Endodermal cell (in vitro differentiated cells): ENCODE data around the gene SSTR1. TPM values are rescaled to one million over a fixed set of nuclear protein-coding genes. Genes with fewer than 3 reads are reported as not detected.
A peak's percentile ranks its signal among the peaks of the same experiment; 100 is the strongest.

Experiments
- DNase-seq: peaks from one replicate; pipeline ENCODE4 v3.0.0-alpha.2; 2017
- H3K27ac ChIP-seq: 2 replicates; pipeline ENCODE4 v1.5.1; 2013; ENCODE audit warnings: mild to moderate bottlenecking, low read depth, low read length, moderate library complexity
- H3K27me3 ChIP-seq: 2 replicates; pipeline ENCODE4 v1.6.1; 2013; ENCODE audit warnings: mild to moderate bottlenecking, low read length, moderate library complexity; ENCODE audit not compliant: insufficient read depth, control insufficient read depth, poor library complexity, severe bottlenecking
- H3K36me3 ChIP-seq: 2 replicates; pipeline ENCODE4 v1.7.0; 2013; ENCODE audit warnings: mild to moderate bottlenecking, low read length, moderate library complexity; ENCODE audit not compliant: control insufficient read depth, insufficient read depth
- H3K4me1 ChIP-seq: one replicate; pipeline ENCODE4 v1.7.0; 2013; ENCODE audit warnings: low read length; ENCODE audit not compliant: control insufficient read depth, insufficient read depth
- H3K4me3 ChIP-seq: 2 replicates; pipeline ENCODE4 v1.5.1; 2013; ENCODE audit warnings: mild to moderate bottlenecking, low read length, moderate library complexity
- H3K9ac ChIP-seq: 2 replicates; pipeline ENCODE4 v1.6.1; 2013; ENCODE audit warnings: mild to moderate bottlenecking, low read length, moderate library complexity; ENCODE audit not compliant: poor library complexity, severe bottlenecking; ENCODE audit errors: extremely low read depth
- H3K9me3 ChIP-seq: 2 replicates; pipeline ENCODE4 v1.6.1; 2013; ENCODE audit warnings: mild to moderate bottlenecking, low read length, moderate library complexity; ENCODE audit not compliant: control insufficient read depth
- H3K27ac Mint-ChIP-seq: 2 replicates; pipeline ENCODE4 v1.8.0; 2020; ENCODE audit warnings: mixed read lengths
- H3K27me3 Mint-ChIP-seq: 2 replicates; pipeline ENCODE4 v1.8.0; 2021; ENCODE audit warnings: mild to moderate bottlenecking, mixed read lengths; ENCODE audit not compliant: insufficient read depth
- H3K36me3 Mint-ChIP-seq: 2 replicates; pipeline ENCODE4 v1.8.0; 2020; ENCODE audit warnings: low read depth, mixed read lengths
- H3K4me1 Mint-ChIP-seq: 2 replicates; pipeline ENCODE4 v1.8.0; 2020; ENCODE audit warnings: mixed read lengths
- H3K4me3 Mint-ChIP-seq: 2 replicates; pipeline ENCODE4 v1.8.0; 2020; ENCODE audit warnings: mild to moderate bottlenecking, moderate library complexity, mixed read lengths
- H3K9me3 Mint-ChIP-seq: 2 replicates; pipeline ENCODE4 v1.8.0; 2020; ENCODE audit warnings: mild to moderate bottlenecking, mixed read lengths
- CTCF ChIP-seq: fragments of 200-600 bp; sonication (generic); conservative IDR thresholded peaks from 2 replicates; pipeline ENCODE4 v1.5.0; 2021; ENCODE audit warnings: antibody characterized with exemption, mild to moderate bottlenecking
- WGBS, 2 experiments: methylation state at CpG; one replicate each; pipeline versions ENCODE4 v1.1.5 to v1.1.7; 2013; ENCODE audit warnings: missing lambda C conversion rate in 2 of 2, mixed read lengths in 1 of 2; ENCODE audit not compliant: insufficient coverage in 1 of 2, insufficient read length in 1 of 2; 5-methylcytosine and 5-hydroxymethylcytosine counted together
- total RNA-seq, 2 donors: library from RNA; stranded (reverse); fragmentation: NEBNext Ultra II Directional in 1 of 2; extraction: Animal tissue kit (Norgen Biotek cat#: 25700) in 1 of 2; gene quantifications; 2 replicates in 1 of 2; 3 replicates in 1 of 2; pipeline ENCODE4 v1.2.1, GENCODE V29; 2021

The SSTR1 gene
- total RNA-seq, 2 donors from 2014 or later = 0.69 to 1.2 TPM

- Histone ChIP-seq H3K4me1 (no peaks in the 10 kb centered on the region), H3K9ac (no peak overlapping the region), H3K36me3 (no peaks in the 10 kb centered on the region), H3K27ac (no peak overlapping the region), H3K27me3 (no peaks in the 10 kb centered on the region), H3K4me3 (no peak overlapping the region), H3K9me3 (no peaks in the 10 kb centered on the region)
- Mint-ChIP-seq H3K27ac (peak overlapping the region; percentile 42), H3K9me3 (no peaks in the 10 kb centered on the region), H3K4me3 (peak overlapping the region; percentile 17), H3K4me1 (peaks cover 33% of the 10 kb centered on the region), H3K36me3 (peaks cover 37% of the 10 kb centered on the region), H3K27me3 (no peaks in the 10 kb centered on the region)
- TF ChIP-seq CTCF = peak; percentile 85
- DNase-seq = no peak
These were observed 10.5 kb upstream of the SSTR1 start for GRCh38 chr14:38197001-38197783.

GRCh38 chr14:38197784-38198335 lies 9.8 kb upstream of the SSTR1 start:
- H3K27ac Mint-ChIP-seq = no peak overlapping the region

GRCh38 chr14:38198425-38198824 lies 9.3 kb upstream of the SSTR1 start:
- Histone ChIP-seq H3K9ac (no peak overlapping the region), H3K9me3 (no peaks in the 10 kb centered on the region), H3K36me3 (no peaks in the 10 kb centered on the region), H3K27me3 (no peaks in the 10 kb centered on the region), H3K27ac (no peak overlapping the region), H3K4me3 (no peak overlapping the region), H3K4me1 (no peaks in the 10 kb centered on the region)
- no peak for DNase-seq
- peaks cover 37% of the 10 kb centered on the region for H3K4me1 Mint-ChIP-seq
- H3K27ac Mint-ChIP-seq = no peak overlapping the region
- no peaks in the 10 kb centered on the region for H3K9me3 Mint-ChIP-seq
- H3K36me3 Mint-ChIP-seq = peaks cover 27% of the 10 kb centered on the region
- H3K4me3 Mint-ChIP-seq = no peak overlapping the region
- no peaks in the 10 kb centered on the region for H3K27me3 Mint-ChIP-seq
- WGBS, 2 experiments = 84 to 92% methylated on average over 3 to 4 of the region's 4 CpGs
- no peak for TF ChIP-seq CTCF

More at GRCh38 chr14:38197784-38198335, 9.8 kb upstream of the SSTR1 start:
- Histone ChIP-seq H3K36me3 (no peaks in the 10 kb centered on the region), H3K4me1 (no peaks in the 10 kb centered on the region), H3K27ac (no peak overlapping the region), H3K27me3 (no peaks in the 10 kb centered on the region), H3K9me3 (no peaks in the 10 kb centered on the region), H3K9ac (no peak overlapping the region), H3K4me3 (no peak overlapping the region)
- peaks cover 32% of the 10 kb centered on the region for H3K36me3 Mint-ChIP-seq
- 83% methylated on average over 2 of the region's 2 CpGs; no CpG with 5 or more reads in 1 of the 2 experiments for WGBS, 2 experiments
- TF ChIP-seq CTCF = no peak
- H3K9me3 Mint-ChIP-seq = no peaks in the 10 kb centered on the region
- H3K27me3 Mint-ChIP-seq = no peaks in the 10 kb centered on the region
- no peak for DNase-seq
- H3K4me1 Mint-ChIP-seq = peaks cover 37% of the 10 kb centered on the region
- H3K4me3 Mint-ChIP-seq = no peak overlapping the region
